Neuronal stem cell (in vitro differentiated cells): ENCODE results near the gene SOBP.
A peak's percentile ranks its signal among the peaks of the same experiment; 100 is the strongest.

Experiments
- DNase-seq: peaks from one replicate; pipeline ENCODE4 v3.0.0-alpha.2; 2013; ENCODE audit warnings: low spot score
- H2AFZ ChIP-seq: one replicate; pipeline ENCODE4 v1.6.1; 2013; ENCODE audit warnings: mild to moderate bottlenecking, low read length, inconsistent platforms
- H2AK5ac ChIP-seq: 2 replicates; pipeline ENCODE4 v1.6.1; 2013; ENCODE audit warnings: low read depth, mild to moderate bottlenecking, inconsistent platforms, low read length, moderate library complexity, mixed read lengths
- H2BK120ac ChIP-seq: 2 replicates; pipeline ENCODE4 v1.6.1; 2013; ENCODE audit warnings: low read depth, mild to moderate bottlenecking, inconsistent platforms, low read length, moderate library complexity, mixed read lengths
- H2BK12ac ChIP-seq: one replicate; pipeline ENCODE4 v1.6.1; 2013; ENCODE audit warnings: low read length, inconsistent platforms
- H2BK15ac ChIP-seq: 2 replicates; pipeline ENCODE4 v1.6.1; 2013; ENCODE audit warnings: mild to moderate bottlenecking, low read length, inconsistent platforms, mixed read lengths
- H2BK5ac ChIP-seq: one replicate; pipeline ENCODE4 v1.6.1; 2013; ENCODE audit warnings: inconsistent platforms, mild to moderate bottlenecking, low read length, moderate library complexity
- H3K14ac ChIP-seq: one replicate; pipeline ENCODE4 v1.6.1; 2013; ENCODE audit warnings: low read length, inconsistent platforms
- H3K18ac ChIP-seq: 2 replicates; pipeline ENCODE4 v1.6.1; 2013; ENCODE audit warnings: low read length, inconsistent platforms
- H3K23ac ChIP-seq: 2 replicates; pipeline ENCODE4 v1.6.1; 2013; ENCODE audit warnings: low read depth, mild to moderate bottlenecking, mixed read lengths, low read length, inconsistent platforms; ENCODE audit not compliant: poor library complexity
- H3K27ac ChIP-seq: replicated peaks from 3 replicates; pipeline ENCODE4 v1.5.1; 2013; ENCODE audit warnings: low read length, inconsistent platforms
- H3K27me3 ChIP-seq, 3 experiments: 2 replicates each; pipeline ENCODE4 v1.6.1; 2013; ENCODE audit warnings: low read length in 3 of 3, mild to moderate bottlenecking in 2 of 3, inconsistent platforms in 1 of 3, low read depth in 1 of 3, mixed read lengths in 1 of 3, moderate library complexity in 1 of 3; ENCODE audit not compliant: control insufficient read depth in 3 of 3, insufficient read depth in 3 of 3
- H3K36me3 ChIP-seq, 2 donors: replicated peaks in 1 of 2; 2 replicates each; pipeline ENCODE4 v1.6.1; 2013; ENCODE audit warnings: low read length in 2 of 2; ENCODE audit not compliant: control insufficient read depth in 2 of 2, insufficient read depth in 2 of 2
- H3K4ac ChIP-seq: 2 replicates; pipeline ENCODE4 v1.6.1; 2013; ENCODE audit warnings: inconsistent platforms, mild to moderate bottlenecking, low read length, moderate library complexity
- H3K4me1 ChIP-seq, 2 donors: 1 replicate in 1 of 2; 2 replicates in 1 of 2; pipeline ENCODE4 v1.6.1; 2013; ENCODE audit warnings: low read length in 2 of 2, low read depth in 1 of 2; ENCODE audit not compliant: control insufficient read depth in 2 of 2, insufficient read depth in 1 of 2
- H3K4me2 ChIP-seq: one replicate; pipeline ENCODE4 v1.6.1; 2013; ENCODE audit warnings: mild to moderate bottlenecking, low read length, inconsistent platforms; ENCODE audit not compliant: insufficient read depth, poor library complexity, severe bottlenecking
- H3K4me3 ChIP-seq, 2 donors: 2 replicates each; pipeline ENCODE4 v1.5.1; 2013; ENCODE audit warnings: low read length in 2 of 2, mild to moderate bottlenecking in 2 of 2, inconsistent platforms in 1 of 2, moderate library complexity in 1 of 2
- H3K79me1 ChIP-seq: one replicate; pipeline ENCODE4 v1.6.1; 2013; ENCODE audit warnings: low read depth, mild to moderate bottlenecking, inconsistent platforms, low read length, moderate library complexity
- H3K9ac ChIP-seq: one replicate; pipeline ENCODE4 v1.6.1; 2013; ENCODE audit warnings: mild to moderate bottlenecking, low read depth, low read length, inconsistent platforms; ENCODE audit not compliant: poor library complexity
- H3K9me3 ChIP-seq, 2 donors: replicated peaks in 1 of 2; 2 replicates each; pipeline versions ENCODE3 to v1.6.1; 2013; ENCODE audit warnings: low read length in 2 of 2, mild to moderate bottlenecking in 2 of 2, inconsistent platforms in 1 of 2, low read depth in 1 of 2, mixed read lengths in 1 of 2, moderate library complexity in 1 of 2; ENCODE audit not compliant: control insufficient read depth in 2 of 2, insufficient read depth in 1 of 2
- H4K8ac ChIP-seq: one replicate; pipeline ENCODE4 v1.6.1; 2013; ENCODE audit warnings: low read depth, mild to moderate bottlenecking, inconsistent platforms, low read length, moderate library complexity
- H4K91ac ChIP-seq: one replicate; pipeline ENCODE4 v1.6.1; 2013; ENCODE audit warnings: low read length, low read depth, mild to moderate bottlenecking, inconsistent platforms; ENCODE audit not compliant: poor library complexity
- WGBS, 2 donors: extraction: QIAGEN DNeasy Blood & Tissue Kit; methylation state at CpG; one replicate each; pipeline ENCODE4 v1.1.7; 2013; ENCODE audit warnings: missing lambda C conversion rate in 2 of 2, mixed read lengths in 1 of 2; ENCODE audit not compliant: insufficient read length in 2 of 2, insufficient replicate concordance in 1 of 2; ENCODE audit errors: extremely low coverage in 2 of 2; 5-methylcytosine and 5-hydroxymethylcytosine counted together

Gene SOBP

DNA sequence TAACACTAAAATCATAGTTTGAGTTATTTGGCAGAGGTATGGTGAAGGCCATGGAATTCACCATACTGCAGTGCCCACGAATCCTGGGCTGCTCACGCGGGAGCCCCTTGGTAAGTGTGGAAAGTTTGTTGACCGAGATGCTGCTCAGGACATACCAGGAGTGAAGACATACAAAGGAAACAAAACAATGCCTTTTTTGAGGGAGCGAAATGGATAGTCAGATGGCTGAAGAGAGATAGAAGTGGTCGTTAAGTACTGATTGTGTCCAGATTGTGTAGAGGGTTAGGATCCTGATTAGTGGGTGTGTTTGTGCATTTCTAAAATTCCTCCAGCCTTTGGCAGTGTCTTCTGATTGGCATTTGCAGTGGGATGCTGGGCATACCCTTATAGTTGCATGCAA lies 83.0 kb downstream of the SOBP start:
- Histone ChIP-seq H4K91ac (no peak overlapping the region), H3K27me3 (no peaks in the 10 kb centered on the region), H3K79me1 (no peaks in the 10 kb centered on the region), H2BK5ac (no peak overlapping the region), H3K18ac (no peak overlapping the region), H3K27ac (no peak overlapping the region), H3K9me3 (no peaks in the 10 kb centered on the region), H2AFZ (no peak overlapping the region), H2BK15ac (no peak overlapping the region), H3K23ac (no peak overlapping the region), H2AK5ac (no peak overlapping the region), H4K8ac (no peak overlapping the region), H3K4me3 (no peak overlapping the region), H3K14ac (no peak overlapping the region), H2BK12ac (no peak overlapping the region), H3K4ac (no peak overlapping the region), H3K36me3 (peaks cover 2 to 85% of the 10 kb centered on the region in 2 donors), H3K9ac (no peak overlapping the region), H3K4me2 (no peak overlapping the region), H3K4me1 (peaks cover 0 to 21% of the 10 kb centered on the region in 2 donors), H2BK120ac (no peak overlapping the region)
- DNase-seq: no peak
- no CpG with 5 or more reads among the region's 6 CpGs for WGBS, 2 donors

- Histone ChIP-seq H3K9ac (no peak overlapping the region), H3K4me1 (peaks cover 6 to 23% of the 10 kb centered on the region in 2 donors), H3K23ac (no peak overlapping the region), H4K8ac (no peak overlapping the region), H3K4me3 (no peak overlapping the region), H3K4me2 (no peak overlapping the region), H3K27me3 (no peaks in the 10 kb centered on the region), H3K79me1 (no peaks in the 10 kb centered on the region), H2BK12ac (no peak overlapping the region), H3K9me3 (no peaks in the 10 kb centered on the region), H2BK15ac (no peak overlapping the region), H2AFZ (no peak overlapping the region), H3K18ac (no peak overlapping the region), H3K4ac (no peak overlapping the region), H3K27ac (no peak overlapping the region), H2BK120ac (no peak overlapping the region), H3K14ac (no peak overlapping the region), H4K91ac (no peak overlapping the region), H2BK5ac (no peak overlapping the region), H3K36me3 (peaks cover 2 to 73% of the 10 kb centered on the region in 2 donors), H2AK5ac (peak overlapping the region; percentile 9)
- DNase-seq: no peak
- WGBS, 2 donors: no CpG with 5 or more reads among the region's 6 CpGs
Measured at GRCh38 chr6:107574856-107575255, 84.9 kb downstream of the SOBP start.

DNA sequence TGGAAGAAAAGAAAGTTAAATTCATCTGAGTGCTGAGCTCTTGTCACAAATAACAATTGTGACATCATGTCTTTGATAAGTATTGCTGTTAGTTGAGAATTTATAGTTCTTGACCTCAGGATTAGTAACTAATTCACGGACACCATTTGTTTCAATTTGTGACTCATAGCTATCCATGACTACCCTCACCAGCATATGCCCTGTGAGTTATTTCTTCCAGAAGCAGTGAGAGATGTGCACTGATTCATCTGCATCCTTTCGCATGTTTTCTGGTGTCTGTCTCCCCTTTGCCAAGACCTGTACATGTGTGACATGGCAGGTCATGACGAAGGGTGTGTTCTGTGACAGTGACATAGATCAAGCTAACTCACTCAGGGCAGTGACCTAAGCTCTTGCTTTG lies 86.9 kb downstream of the SOBP start:
- no peak overlapping the region for H3K9ac ChIP-seq
- H2AFZ ChIP-seq: no peak overlapping the region
- DNase-seq: no peak
- H3K14ac ChIP-seq: no peak overlapping the region
- H3K18ac ChIP-seq: no peak overlapping the region
- H2BK12ac ChIP-seq: no peak overlapping the region
- H4K91ac ChIP-seq: no peak overlapping the region
- no peaks in the 10 kb centered on the region for H3K27me3 ChIP-seq
- no peaks in the 10 kb centered on the region for H3K9me3 ChIP-seq
- no peak overlapping the region for H3K4ac ChIP-seq
- H2BK15ac ChIP-seq: no peak overlapping the region
- H3K23ac ChIP-seq: no peak overlapping the region
- no peak overlapping the region for H3K4me2 ChIP-seq
- H4K8ac ChIP-seq: peak overlapping the region; percentile 87
- no CpG with 5 or more reads among the region's 3 CpGs for WGBS, 2 donors
- no peak overlapping the region for H3K4me3 ChIP-seq
- H2BK120ac ChIP-seq: no peak overlapping the region
- no peak overlapping the region for H3K27ac ChIP-seq
- H2BK5ac ChIP-seq: no peak overlapping the region
- H3K36me3 ChIP-seq: peaks cover 0 to 63% of the 10 kb centered on the region in 2 donors
- no peak overlapping the region for H2AK5ac ChIP-seq
- peaks cover 17 to 29% of the 10 kb centered on the region in 2 donors for H3K4me1 ChIP-seq
- H3K79me1 ChIP-seq: no peaks in the 10 kb centered on the region

- no peak overlapping the region for H3K9ac ChIP-seq
- peaks cover 0 to 60% of the 10 kb centered on the region in 2 donors for H3K36me3 ChIP-seq
- no peak overlapping the region for H4K8ac ChIP-seq
- peak overlapping the region; percentile 16 for H3K27ac ChIP-seq
- no peak overlapping the region for H2AFZ ChIP-seq
- peaks cover 17 to 21% of the 10 kb centered on the region in 2 donors for H3K4me1 ChIP-seq
- no peak overlapping the region for H2BK12ac ChIP-seq
- no peak overlapping the region for H2AK5ac ChIP-seq
- WGBS, 2 donors: no CpG with 5 or more reads among the region's 6 CpGs
- no peak overlapping the region for H3K4me3 ChIP-seq
- no peak overlapping the region for H2BK15ac ChIP-seq
- no peak overlapping the region for H4K91ac ChIP-seq
- no peak overlapping the region for H2BK5ac ChIP-seq
- H3K4me2 ChIP-seq: no peak overlapping the region
- H3K79me1 ChIP-seq: no peaks in the 10 kb centered on the region
- H3K27me3 ChIP-seq: no peaks in the 10 kb centered on the region
- no peak overlapping the region for H2BK120ac ChIP-seq
- H3K23ac ChIP-seq: no peak overlapping the region
- peak; percentile 47 for DNase-seq
- H3K14ac ChIP-seq: no peak overlapping the region
- H3K18ac ChIP-seq: no peak overlapping the region
- no peaks in the 10 kb centered on the region for H3K9me3 ChIP-seq
- no peak overlapping the region for H3K4ac ChIP-seq
Measured at GRCh38 chr6:107578642-107579341, 88.9 kb downstream of the SOBP start.
